HG03139 (cell line): ENCODE data around the gene BICRAL.
"Not testable (repeated sequence)": the region's sequence is repeated elsewhere in the genome, so short reads cannot be mapped to it uniquely, and the experiment has no call there.

ENCODE experiments used
- ATAC-seq: cut with Tn5 transposase; IDR thresholded peaks from one replicate; pipeline ENCODE4 v1.9.1; 2021; ENCODE audit not compliant: unreplicated experiment

BICRAL gene

GRCh38 chr6:42781796-42782688 is at the start of gene BICRAL:
Gene BICRAL (plus strand): TSS chr6:42782052. CDS start chr6:42822023, 39,971 bp downstream.
- no peak for ATAC-seq

GRCh38 chr6:42733867-42734481 is 47.9 kb upstream of the BICRAL start:
- not testable (repeated sequence) for ATAC-seq

- no peak for ATAC-seq
These were observed 45.9 kb upstream of the BICRAL start for GRCh38 chr6:42735976-42736375.

- ATAC-seq = no peak
These were observed 41.1 kb upstream of the BICRAL start for GRCh38 chr6:42740725-42741124.

GRCh38 chr6:42742116-42742894 is 39.5 kb upstream of the BICRAL start:
- no peak for ATAC-seq

- ATAC-seq = no peak
These were observed 37.4 kb upstream of the BICRAL start for GRCh38 chr6:42744351-42744893.

GRCh38 chr6:42745083-42745639 is 36.7 kb upstream of the BICRAL start:
- no peak for ATAC-seq

GRCh38 chr6:42745640-42746462 is 36.0 kb upstream of the BICRAL start, which contains the start of gene TBCC:
Gene TBCC (minus strand): TSS chr6:42746103. CDS start chr6:42746073, 30 bp downstream.
- peak; percentile 72 for ATAC-seq

GRCh38 chr6:42746463-42747391 is 35.1 kb upstream of the BICRAL start:
- peak; percentile 54 for ATAC-seq

- no peak for ATAC-seq
These were observed 33.5 kb upstream of the BICRAL start for GRCh38 chr6:42748203-42748898.

GRCh38 chr6:42751055-42751454 is 30.8 kb upstream of the BICRAL start:
- no peak for ATAC-seq

- ATAC-seq = no peak
These were observed 27.1 kb upstream of the BICRAL start for GRCh38 chr6:42754759-42755158.

GRCh38 chr6:42756722-42757121 is 25.1 kb upstream of the BICRAL start:
- no peak for ATAC-seq

GRCh38 chr6:42758756-42759430 is 23.0 kb upstream of the BICRAL start:
- no peak for ATAC-seq

- no peak for ATAC-seq
These were observed 20.4 kb upstream of the BICRAL start for GRCh38 chr6:42761287-42762067.

GRCh38 chr6:42762426-42762859 is 19.4 kb upstream of the BICRAL start:
- ATAC-seq = no peak

GRCh38 chr6:42762950-42763349 is 18.9 kb upstream of the BICRAL start:
- ATAC-seq = no peak
